ENCODE results near the gene TIMM8A. TPM values are rescaled to one million over a fixed set of nuclear protein-coding genes. Genes with fewer than 3 reads are reported as not detected.

Gene TIMM8A
- total and polyA plus RNA-seq, 7 donors, result 11.0 to 35.3 (median 13.8) TPM

DNA sequence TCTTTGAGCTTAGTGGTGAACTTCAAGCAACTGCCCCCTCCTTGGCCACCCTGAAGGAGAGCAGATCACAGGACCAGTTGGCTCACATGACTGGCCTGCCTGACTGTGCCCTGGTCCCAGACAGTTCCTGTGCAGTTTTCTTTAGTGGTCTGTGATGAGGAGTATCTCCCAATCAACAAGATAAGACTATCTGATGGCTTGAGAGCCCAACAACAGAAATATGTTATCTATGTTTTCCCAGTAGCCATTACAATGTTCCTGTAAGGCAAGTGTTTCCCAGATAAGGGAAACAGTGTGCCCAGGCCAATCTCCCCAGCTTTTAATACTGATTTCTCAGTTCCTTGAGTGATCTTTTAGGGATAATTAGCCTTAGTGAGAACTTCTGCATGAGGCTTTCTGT lies 14.2 kb upstream of the TIMM8A start:
- Histone ChIP-seq H3K4me3 (no peak overlapping the region), H3K9me3 (no peaks in the 10 kb centered on the region), H3K27me3 (ENCODE audit: insufficient read depth in 3 of 3, low read length in 2 of 3) (peaks cover 0 to 9% (median 0%) of the 10 kb centered on the region in 3 donors), H3K4me1 (no peaks in the 10 kb centered on the region), H3K36me3 (ENCODE audit: insufficient read depth in 1 of 2, low read depth in 1 of 2) (no peaks in the 10 kb centered on the region), H3K27ac (no peak overlapping the region)
- TF ChIP-seq, protein P1, sequence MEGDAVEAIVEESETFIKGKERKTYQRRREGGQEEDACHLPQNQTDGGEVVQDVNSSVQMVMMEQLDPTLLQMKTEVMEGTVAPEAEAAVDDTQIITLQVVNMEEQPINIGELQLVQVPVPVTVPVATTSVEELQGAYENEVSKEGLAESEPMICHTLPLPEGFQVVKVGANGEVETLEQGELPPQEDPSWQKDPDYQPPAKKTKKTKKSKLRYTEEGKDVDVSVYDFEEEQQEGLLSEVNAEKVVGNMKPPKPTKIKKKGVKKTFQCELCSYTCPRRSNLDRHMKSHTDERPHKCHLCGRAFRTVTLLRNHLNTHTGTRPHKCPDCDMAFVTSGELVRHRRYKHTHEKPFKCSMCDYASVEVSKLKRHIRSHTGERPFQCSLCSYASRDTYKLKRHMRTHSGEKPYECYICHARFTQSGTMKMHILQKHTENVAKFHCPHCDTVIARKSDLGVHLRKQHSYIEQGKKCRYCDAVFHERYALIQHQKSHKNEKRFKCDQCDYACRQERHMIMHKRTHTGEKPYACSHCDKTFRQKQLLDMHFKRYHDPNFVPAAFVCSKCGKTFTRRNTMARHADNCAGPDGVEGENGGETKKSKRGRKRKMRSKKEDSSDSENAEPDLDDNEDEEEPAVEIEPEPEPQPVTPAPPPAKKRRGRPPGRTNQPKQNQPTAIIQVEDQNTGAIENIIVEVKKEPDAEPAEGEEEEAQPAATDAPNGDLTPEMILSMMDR (IDR thresholded peaks at IDR 0.05), result no peak
- DNase-seq (no peak), ATAC-seq (no peak)
- intact Hi-C loops (cut with DNase I), result no loop called here

GRCh38 chrX:101362116-101362515 lies 13.6 kb upstream of the TIMM8A start:
- intact Hi-C loops (cut with DNase I), result no loop called here
- ATAC-seq, result no peak
- Histone ChIP-seq H3K36me3 (ENCODE audit: insufficient read depth in 1 of 2, low read depth in 1 of 2) (no peaks in the 10 kb centered on the region), H3K4me3 (no peak overlapping the region), H3K27me3 (ENCODE audit: insufficient read depth in 3 of 3, low read length in 2 of 3) (peaks cover 0 to 9% (median 0%) of the 10 kb centered on the region in 3 donors), H3K27ac (no peak overlapping the region), H3K9me3 (no peaks in the 10 kb centered on the region), H3K4me1 (no peaks in the 10 kb centered on the region)
- 61 to 76% (median 71%) methylated on average over 3 of the region's 3 CpGs for WGBS, 3 donors
- TF ChIP-seq, protein P1 (IDR thresholded peaks at IDR 0.05), result no peak
- no peak for DNase-seq

DNA sequence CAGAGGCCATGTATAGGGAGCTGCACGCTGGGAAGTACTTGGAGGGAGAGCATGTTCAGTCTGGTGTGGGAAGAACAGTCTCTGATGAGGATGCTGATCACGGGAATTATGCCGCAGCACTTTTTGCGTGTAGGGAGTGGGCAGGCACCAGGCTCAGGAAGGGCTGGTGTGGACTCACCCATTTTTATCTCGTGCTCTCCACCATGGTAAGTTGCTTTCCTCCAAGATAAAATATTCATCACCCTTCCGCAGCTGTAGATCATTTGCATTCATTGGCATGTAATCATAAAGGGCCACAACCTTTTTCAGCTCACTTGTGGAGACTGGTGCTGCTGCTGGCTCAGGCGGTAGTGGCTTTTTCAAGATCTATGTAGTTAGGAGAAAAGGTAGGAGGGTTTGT lies 11.8 kb upstream of the TIMM8A start:
- DNase-seq, result no peak
- 62 to 75% (median 66%) methylated on average over 7 of the region's 7 CpGs for WGBS, 3 donors
- TF ChIP-seq, protein P1 (IDR thresholded peaks at IDR 0.05), result no peak
- no peak overlapping the region for H3K27ac ChIP-seq
- peaks cover 0 to 9% (median 0%) of the 10 kb centered on the region in 3 donors for H3K27me3 ChIP-seq (ENCODE audit: insufficient read depth in 3 of 3, low read length in 2 of 3)
- H3K4me1 ChIP-seq, result no peaks in the 10 kb centered on the region
- no peaks in the 10 kb centered on the region for H3K36me3 ChIP-seq (ENCODE audit: insufficient read depth in 1 of 2, low read depth in 1 of 2)
- no peak for ATAC-seq
- no peaks in the 10 kb centered on the region for H3K9me3 ChIP-seq
- intact Hi-C loops (cut with DNase I), result no loop called here
- H3K4me3 ChIP-seq, result no peak overlapping the region

- no peak overlapping the region for H3K27ac ChIP-seq
- DNase-seq (no peak), ATAC-seq (no peak)
- H3K4me1 ChIP-seq, result no peaks in the 10 kb centered on the region
- intact Hi-C loops (cut with DNase I), result no loop called here
- no peak overlapping the region for H3K4me3 ChIP-seq
- TF ChIP-seq, protein P1 (IDR thresholded peaks at IDR 0.05), result no peak
- 54 to 66% (median 56%) methylated on average over 1 of the region's 1 CpG for WGBS, 3 donors
- no peaks in the 10 kb centered on the region for H3K36me3 ChIP-seq (ENCODE audit: insufficient read depth in 1 of 2, low read depth in 1 of 2)
- peaks cover 0 to 9% (median 0%) of the 10 kb centered on the region in 3 donors for H3K27me3 ChIP-seq (ENCODE audit: insufficient read depth in 3 of 3, low read length in 2 of 3)
- no peaks in the 10 kb centered on the region for H3K9me3 ChIP-seq
Observed at GRCh38 chrX:101359966-101360365, 11.4 kb upstream of the TIMM8A start.

GRCh38 chrX:101357166-101357795 lies 8.7 kb upstream of the TIMM8A start:
- H3K4me1 ChIP-seq, result no peaks in the 10 kb centered on the region
- no peak for DNase-seq
- no peaks in the 10 kb centered on the region for H3K9me3 ChIP-seq
- TF ChIP-seq, protein P1 (IDR thresholded peaks at IDR 0.05), result peak; percentile 11
- 33 to 49% (median 38%) methylated on average over 5 of the region's 5 CpGs for WGBS, 3 donors
- no peak overlapping the region for H3K4me3 ChIP-seq
- no peaks in the 10 kb centered on the region for H3K36me3 ChIP-seq (ENCODE audit: insufficient read depth in 1 of 2, low read depth in 1 of 2)
- H3K27ac ChIP-seq, result no peak overlapping the region
- intact Hi-C loops (cut with DNase I), result no loop called here
- H3K27me3 ChIP-seq (ENCODE audit: insufficient read depth in 3 of 3, low read length in 2 of 3), result peaks cover 0 to 3% (median 0%) of the 10 kb centered on the region in 3 donors
- no peak for ATAC-seq
